ENCODE measurements around the gene MAN1A2. TPM values are rescaled to one million over a fixed set of nuclear protein-coding genes. Genes with fewer than 3 reads are reported as not detected.
"Not testable (repeated sequence)": the region's sequence is repeated elsewhere in the genome, so short reads cannot be mapped to it uniquely, and the experiment has no call there.

The MAN1A2 gene
- polyA plus RNA-seq, 1 donor = 17.7 TPM

GRCh38 chr1:117558451-117558850 is 191.2 kb downstream of the MAN1A2 start:
- DNase-seq (ENCODE audit: low read depth) = not testable (repeated sequence)

- no peak for DNase-seq (ENCODE audit: low read depth)
These were observed 191.9 kb downstream of the MAN1A2 start for GRCh38 chr1:117559139-117559538.

DNA sequence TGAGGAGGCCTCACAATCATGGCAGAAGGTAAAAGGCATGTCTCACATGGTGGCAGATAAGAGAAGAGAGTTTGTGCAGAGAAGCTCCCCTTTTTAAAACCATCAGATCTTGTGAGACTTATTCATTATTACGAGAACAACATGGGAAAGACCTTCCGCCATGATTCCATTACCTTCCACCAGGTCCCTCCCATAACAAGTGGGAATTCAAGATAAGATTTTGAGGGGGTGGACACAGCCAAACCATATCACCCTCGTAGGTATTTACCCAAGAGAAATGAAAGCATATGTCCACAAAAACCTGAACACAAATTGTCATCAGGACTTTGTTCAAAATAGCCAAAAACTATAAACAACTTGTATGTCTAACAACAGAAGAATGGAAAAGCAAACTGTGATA is 192.7 kb downstream of the MAN1A2 start:
- DNase-seq (ENCODE audit: low read depth) = no peak

DNA sequence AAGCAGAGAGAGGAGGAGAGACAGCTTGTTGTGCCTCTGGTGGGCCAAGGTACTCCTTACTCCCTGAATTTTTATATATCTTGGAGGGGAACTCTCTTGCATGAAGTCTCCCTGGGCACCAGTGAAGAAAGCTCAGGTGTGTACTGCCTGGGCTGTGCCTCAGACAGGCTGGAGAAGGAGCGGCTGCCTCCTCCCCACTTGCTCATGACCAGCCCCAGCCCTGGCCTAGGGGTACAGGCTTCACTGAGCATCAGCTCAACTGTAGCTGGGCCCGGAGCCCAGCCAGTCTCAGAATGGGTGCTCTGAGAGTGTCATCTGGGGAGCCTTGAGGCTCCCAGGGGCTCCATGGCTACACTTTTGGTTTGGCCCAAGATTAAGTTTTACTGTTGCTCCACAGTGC is 193.8 kb downstream of the MAN1A2 start:
- DNase-seq (ENCODE audit: low read depth) = no peak

GRCh38 chr1:117561551-117561950 is 194.3 kb downstream of the MAN1A2 start:
- no peak for DNase-seq (ENCODE audit: low read depth)

DNA sequence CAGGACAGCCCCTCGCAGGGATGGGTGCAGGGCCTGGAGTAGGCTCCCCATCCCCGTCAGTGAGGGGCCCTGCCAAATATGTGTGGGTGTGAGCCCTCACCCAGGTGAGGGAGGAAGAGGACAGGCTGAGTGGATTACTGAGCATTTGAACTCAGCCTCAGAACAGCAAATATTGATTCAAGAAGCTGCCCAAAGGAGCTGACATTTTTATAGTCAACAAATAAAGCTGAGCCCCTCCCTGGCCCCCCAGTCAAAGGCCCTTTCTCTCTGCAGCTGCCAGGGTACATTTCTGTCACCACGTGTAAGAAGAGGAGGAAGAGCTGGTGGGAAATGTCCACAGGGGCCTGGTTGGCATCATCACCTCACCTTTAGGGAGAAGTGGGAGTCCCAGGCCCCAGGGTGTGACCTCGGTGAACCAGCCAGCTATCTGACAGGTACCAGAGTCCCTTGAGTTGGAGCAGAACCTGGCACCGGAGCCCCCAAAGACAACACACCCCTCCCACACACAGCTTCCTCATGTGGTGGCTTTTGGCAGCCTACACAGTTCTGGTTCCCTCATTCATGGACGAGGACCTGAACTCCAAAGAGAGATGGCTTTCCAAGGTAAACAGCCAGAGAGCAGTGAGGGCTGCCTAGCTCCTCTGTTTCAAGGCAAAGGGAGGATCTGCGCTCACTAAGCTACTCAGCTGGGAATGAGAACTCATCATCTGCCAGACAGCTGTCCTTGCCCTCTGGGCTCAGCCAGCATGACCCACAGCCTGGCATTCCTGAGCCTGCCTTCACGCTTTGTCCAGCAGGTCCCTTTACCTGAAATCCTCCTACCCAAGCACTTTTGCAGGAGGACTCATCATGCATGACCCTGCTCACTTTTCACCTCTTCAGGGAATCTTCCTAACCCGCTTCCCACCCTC is 195.6 kb downstream of the MAN1A2 start:
- no peak for DNase-seq (ENCODE audit: low read depth)

DNA sequence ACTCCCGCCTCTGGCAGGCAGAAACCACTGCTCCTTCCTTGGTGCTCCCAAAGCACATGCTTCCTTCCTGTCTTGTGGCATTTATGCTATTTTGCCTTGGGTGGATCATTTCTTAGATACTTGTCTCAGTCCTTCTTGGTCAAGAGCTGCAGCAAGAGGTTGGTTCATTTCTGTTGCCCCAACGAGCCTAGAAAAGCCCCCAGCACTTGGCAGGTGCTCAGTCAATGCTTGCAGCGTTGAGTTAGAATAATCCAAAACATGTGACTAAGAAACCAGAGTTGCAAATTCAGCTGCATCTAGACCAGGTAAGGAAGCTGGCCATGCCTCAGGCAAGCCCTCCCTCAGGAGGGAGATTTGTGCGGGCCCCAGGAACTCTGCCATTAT is 196.2 kb downstream of the MAN1A2 start:
- DNase-seq (ENCODE audit: low read depth) = no peak

DNA sequence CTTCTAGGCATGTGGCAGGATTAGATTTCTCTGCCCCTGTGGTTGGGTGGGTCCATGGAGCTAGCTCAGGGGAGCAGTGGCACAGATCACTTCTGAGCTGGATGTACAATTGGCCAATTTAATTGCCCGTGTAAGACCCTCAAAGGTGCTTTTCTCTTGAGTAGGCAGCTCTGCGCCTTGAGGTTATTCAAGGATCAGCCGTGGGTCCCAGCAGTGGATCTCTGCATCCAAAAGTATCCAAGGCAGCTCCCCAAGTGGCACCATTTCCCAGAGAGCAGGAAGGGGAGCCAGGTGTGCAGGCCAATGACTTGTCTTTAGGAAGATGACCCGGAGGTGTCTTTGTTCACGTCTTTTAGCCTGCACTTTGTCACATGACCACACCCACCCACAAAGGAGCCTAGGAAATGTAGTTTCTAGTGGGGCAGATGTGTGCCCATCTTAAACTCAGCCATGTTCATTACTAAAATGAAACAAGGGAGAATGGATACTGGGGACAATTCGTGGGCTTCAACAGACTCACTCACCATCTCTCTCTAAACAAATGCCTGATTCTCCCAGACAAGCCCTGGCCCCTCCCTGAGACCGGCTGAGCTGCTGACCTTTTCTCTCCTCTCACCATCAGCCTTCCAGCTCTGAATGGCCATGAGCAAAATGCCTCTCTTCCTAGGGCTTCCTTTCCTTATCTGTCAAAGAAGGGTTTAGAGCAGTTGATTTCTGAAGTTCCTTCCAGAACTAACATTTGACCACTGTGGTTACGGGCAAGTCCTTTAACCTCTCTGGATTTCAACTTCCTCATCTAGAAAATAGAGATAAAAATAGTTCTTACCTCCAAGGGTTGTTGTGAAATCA is 197.2 kb downstream of the MAN1A2 start:
- DNase-seq (ENCODE audit: low read depth) = no peak

DNA sequence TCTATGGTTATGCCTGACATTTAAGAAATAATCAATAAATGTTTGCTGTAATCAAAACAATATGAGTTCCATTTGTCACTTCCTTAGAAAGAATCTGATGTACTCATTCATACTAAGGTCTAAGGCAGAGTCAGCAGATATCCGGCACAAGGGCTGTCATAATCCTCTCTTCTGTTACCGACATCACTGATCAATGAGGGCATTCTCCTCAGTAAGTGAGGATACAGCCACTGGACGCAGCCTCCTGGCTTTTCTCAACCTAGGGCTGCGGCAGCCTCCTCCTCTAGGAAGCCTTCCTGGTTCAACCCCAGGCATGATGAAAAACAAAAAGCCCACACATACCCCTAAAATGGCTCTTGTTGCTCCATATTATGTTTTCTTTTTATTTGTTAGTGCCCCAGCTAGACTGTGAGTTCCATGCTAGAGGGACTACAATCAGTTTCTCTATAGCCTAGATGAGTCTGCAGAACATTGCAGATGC is 197.9 kb downstream of the MAN1A2 start:
- DNase-seq (ENCODE audit: low read depth) = no peak

DNA sequence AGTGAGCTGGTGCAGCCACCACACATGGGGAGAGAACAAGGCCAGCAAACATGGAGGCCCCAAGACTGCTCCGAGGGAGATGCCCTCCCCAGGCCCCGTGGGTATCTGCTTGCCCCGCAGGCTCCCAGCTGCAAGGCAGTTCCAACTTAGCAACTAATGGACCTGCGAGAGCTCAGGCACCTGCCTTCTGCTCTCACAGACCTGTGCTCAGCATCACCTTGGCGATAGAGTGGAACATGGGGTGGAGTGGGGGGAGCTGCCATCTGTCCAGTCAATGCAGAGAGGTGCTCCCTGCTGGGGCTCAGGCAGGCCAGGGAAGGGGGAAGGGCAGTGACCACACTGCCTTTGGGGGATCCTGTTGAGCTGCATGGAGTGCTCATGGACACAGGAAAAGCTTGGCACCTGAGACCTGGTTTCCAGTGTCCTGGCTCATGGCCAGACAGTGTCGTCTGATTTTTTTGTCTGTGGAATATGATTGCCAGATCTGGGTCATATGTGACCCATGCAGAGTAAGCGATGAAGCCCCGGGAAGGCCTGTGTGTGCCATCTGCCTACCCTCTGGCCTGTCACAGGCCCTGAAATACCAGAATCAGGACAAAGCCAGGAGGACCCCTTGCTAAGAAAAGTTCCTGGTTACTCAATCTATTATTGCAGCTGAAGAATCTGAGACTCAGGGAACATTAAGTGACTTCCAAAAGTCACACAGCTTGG is 198.7 kb downstream of the MAN1A2 start:
- no peak for DNase-seq (ENCODE audit: low read depth)

DNA sequence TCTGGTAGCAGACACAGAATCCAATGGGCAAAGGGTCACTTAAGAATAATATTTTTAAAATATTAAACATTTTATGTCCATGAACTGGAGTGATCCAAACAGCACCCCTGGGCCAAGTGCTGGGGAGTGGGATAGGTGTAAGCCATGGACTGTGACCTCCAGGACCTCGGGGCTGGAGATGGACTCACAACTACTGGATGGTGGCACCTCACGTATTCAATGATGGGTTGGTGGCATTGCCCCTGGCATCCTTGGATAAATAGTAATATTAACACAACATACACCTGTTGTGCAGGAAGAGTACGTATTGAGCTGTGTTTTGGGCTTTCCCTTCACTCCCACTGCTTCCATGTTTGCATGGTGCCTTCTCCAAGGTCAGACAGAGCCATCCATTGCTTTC is 199.3 kb downstream of the MAN1A2 start:
- DNase-seq (ENCODE audit: low read depth) = no peak

DNA sequence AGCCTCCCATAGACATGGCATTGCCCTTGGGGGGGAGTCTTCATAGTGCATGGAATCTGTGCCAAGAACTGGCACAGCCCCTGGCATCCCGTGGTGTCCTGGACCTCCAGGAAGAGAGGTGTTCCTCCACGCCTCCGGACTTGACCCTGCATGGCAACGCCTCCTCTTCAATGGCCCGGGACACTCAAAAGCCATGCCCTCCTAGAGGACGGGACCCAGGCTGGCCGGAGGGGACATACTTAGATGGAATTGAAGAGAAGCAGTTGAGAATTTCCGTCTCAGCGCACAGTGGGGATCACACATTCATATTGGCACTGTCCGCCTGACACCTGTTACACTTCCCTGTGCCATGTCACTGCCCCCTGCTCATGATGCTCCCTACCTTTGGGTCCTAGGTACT is 200.2 kb downstream of the MAN1A2 start:
- DNase-seq (ENCODE audit: low read depth) = no peak

GRCh38 chr1:117567976-117568375 is 200.7 kb downstream of the MAN1A2 start:
- DNase-seq (ENCODE audit: low read depth) = no peak

- DNase-seq (ENCODE audit: low read depth) = no peak
These were observed 201.8 kb downstream of the MAN1A2 start for GRCh38 chr1:117568999-117569398.

GRCh38 chr1:117569856-117570255 is 202.6 kb downstream of the MAN1A2 start:
- DNase-seq (ENCODE audit: low read depth) = peak; percentile 43

GRCh38 chr1:117570988-117571409 is 203.8 kb downstream of the MAN1A2 start:
- DNase-seq (ENCODE audit: low read depth) = no peak

DNA sequence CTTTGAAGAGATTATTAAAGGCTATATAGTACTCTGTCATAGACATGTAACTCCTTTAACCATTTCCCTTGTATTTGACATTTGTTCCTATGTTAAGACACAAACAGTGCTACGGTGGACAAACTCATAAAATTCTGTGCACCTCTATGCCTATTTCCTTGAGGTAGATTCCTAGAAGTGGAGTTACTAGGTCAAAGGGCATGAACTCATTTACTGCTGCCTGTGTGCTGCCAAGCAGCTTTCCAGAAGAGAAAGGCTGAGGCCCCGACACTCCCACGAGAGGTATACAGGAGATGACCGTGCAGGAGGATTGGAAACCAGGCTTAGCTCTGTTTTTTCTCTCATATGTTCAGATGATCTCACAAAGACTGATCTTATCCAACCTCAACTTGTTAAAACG is 204.2 kb downstream of the MAN1A2 start:
- no peak for DNase-seq (ENCODE audit: low read depth)

GRCh38 chr1:117572546-117572945 is 205.3 kb downstream of the MAN1A2 start:
- DNase-seq (ENCODE audit: low read depth) = no peak

- DNase-seq (ENCODE audit: low read depth) = no peak
These were observed 206.3 kb downstream of the MAN1A2 start for GRCh38 chr1:117573386-117574023.

DNA sequence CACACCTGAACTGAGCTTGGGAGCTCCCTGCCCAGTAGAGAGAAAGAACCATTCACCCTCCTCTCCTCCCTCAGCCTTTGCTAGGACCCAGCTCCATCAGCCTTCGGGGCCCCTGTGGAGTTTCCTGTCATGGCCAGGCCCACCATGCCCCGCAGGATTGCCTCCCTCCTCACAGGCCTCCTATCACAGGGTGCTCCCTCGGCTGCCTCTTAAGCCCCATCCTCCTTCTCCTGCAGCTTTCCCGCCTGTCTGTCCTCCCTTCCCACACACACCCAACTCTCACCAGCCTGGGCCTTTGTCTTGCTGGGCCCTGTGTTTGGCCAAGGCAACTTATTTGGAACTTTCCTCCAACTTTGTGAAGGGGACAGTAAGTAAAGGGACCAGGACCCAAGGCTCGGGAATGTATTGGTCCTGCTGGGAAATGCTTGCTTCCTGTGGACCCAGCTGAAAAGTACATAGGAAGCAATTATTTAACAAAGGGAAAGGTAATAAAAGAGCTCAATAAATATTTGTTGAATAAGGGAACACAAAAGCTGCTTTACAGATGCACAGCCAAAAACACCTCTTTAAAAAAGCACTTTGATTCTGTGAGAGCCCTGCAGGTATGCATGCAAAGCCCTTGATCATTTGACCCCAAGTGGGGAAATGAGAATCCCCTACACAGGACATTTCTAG is 207.0 kb downstream of the MAN1A2 start:
- no peak for DNase-seq (ENCODE audit: low read depth)

Data from forelimb muscle (tissue), 1 donor.